GM08714 (cell line): ENCODE measurements around the gene ZNF496.
"Not testable (repeated sequence)": the region's sequence is repeated elsewhere in the genome, so short reads cannot be mapped to it uniquely, and the experiment has no call there.

Experiments used
- H3K4me3 ChIP-seq: fragments of 200-500 bp; sonication (Bioruptor generic); 2 replicates; pipeline ENCODE4 v1.5.1; 2014; ENCODE audit warnings: mild to moderate bottlenecking, low read length, inconsistent platforms
- ZNF274 ChIP-seq: IDR thresholded peaks from 2 replicates; pipeline ENCODE4 v1.6.1; 2012; ENCODE audit warnings: mild to moderate bottlenecking, low read depth, low read length

Gene ZNF496

GRCh38 chr1:247365023-247365422 lies 33.4 kb upstream of the ZNF496 start:
- no peak for TF ChIP-seq ZNF274
- no peak overlapping the region for H3K4me3 ChIP-seq

DNA sequence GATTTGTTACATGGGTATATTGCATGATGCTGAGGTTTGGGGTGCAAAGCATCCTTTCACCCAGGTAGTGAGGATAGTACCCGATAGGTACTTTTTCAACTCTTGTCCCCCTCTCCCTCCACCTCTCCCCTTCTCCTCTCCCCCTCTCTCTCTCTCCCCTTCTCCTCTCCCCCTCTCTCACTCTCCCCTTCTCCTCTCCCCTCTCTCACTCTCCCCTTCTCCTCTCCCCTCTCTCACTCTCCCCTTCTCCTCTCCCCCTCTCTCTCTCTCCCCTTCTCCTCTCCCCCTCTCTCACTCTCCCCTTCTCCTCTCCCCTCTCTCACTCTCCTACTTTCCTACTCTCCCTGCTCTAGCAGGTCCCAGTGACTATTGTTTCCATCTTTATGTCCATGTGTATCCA lies 31.3 kb upstream of the ZNF496 start:
- not testable (repeated sequence) for H3K4me3 ChIP-seq

DNA sequence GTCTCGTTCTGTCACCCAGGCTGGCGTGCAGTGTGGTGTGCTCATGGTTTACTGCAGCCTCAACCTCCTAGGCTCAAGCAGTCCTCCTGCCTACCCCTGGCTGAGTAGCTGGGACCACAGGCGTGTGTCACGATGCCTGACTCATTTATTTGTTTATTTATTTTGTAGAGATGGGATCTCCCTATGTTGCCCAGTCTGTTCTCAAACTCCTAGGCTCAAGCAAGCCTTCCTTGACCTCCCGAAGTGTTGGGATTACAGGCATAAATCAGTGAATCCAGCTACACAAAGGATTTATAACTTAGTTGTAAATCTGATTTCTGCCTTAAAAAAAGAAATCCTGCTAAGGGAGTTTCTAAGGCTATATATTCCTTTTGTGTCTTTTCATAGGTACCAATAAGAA lies 30.5 kb upstream of the ZNF496 start:
- no peak for TF ChIP-seq ZNF274
- H3K4me3 ChIP-seq, result no peak overlapping the region

GRCh38 chr1:247360991-247361731 lies 29.5 kb upstream of the ZNF496 start:
- H3K4me3 ChIP-seq, result no peak overlapping the region
- no peak for TF ChIP-seq ZNF274

GRCh38 chr1:247360116-247360898 lies 28.6 kb upstream of the ZNF496 start:
- H3K4me3 ChIP-seq, result no peak overlapping the region; the same call in 1 of the 2 replicates
- no peak for TF ChIP-seq ZNF274

DNA sequence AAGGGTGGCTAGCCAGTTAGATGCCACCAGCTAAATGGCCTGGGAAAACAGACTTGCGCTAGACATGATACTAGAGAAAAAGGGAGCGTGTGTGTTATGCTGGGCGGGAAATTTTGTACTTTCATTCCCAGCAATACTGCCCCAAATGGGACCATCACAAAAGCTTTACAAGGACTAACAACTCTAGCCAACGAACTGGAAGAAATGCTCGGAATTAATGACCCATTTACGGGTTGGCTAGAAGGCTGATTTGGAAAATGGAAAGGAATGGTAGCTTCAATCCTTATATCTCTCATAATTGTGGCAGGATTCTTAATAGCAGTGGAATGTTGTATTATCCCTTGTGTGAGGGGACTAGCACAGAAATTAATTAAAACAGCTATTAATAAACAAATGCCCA lies 27.9 kb upstream of the ZNF496 start:
- TF ChIP-seq ZNF274, result no peak
- H3K4me3 ChIP-seq, result no peak overlapping the region

DNA sequence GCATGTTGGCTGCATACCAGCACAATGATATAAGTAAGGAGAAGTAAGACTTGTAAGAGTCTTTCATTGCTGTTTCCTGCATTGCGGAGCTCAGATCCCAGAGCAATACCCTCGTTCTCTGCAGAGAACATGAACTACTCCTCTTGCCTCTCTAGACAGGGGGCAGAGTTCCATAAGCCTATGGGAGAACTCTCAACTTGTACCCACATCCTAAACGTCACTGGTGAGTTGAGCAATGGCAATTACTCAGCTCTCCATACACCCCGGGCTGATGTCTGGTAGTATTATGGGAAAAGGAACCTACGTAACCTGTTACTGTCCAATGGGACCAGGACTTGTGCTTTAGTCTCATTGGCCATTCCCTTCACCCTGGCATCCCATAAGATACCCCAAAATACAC lies 27.3 kb upstream of the ZNF496 start:
- no peak overlapping the region for H3K4me3 ChIP-seq
- no peak for TF ChIP-seq ZNF274

DNA sequence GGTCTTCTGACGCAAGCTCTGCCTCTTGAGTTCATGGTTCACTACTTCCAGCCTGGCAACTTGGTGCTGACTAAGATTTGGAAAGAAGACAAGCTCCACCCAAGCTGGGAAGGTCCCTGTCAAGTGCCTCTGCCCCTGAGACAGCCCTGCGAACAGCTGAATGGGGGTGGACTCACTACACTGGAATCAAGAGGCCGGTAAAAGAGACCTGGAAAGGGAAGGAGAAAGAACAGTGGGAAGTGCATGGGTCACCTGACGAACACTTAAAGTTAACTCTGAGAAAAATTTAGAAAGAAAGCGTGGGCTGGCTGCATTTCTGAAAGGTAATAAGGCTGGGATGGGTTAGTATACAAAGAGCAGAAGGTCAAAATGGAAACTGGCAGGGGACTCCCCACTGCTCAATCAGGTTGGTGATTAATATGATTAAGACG lies 26.1 kb upstream of the ZNF496 start:
- TF ChIP-seq ZNF274, result no peak
- H3K4me3 ChIP-seq, result no peak overlapping the region

DNA sequence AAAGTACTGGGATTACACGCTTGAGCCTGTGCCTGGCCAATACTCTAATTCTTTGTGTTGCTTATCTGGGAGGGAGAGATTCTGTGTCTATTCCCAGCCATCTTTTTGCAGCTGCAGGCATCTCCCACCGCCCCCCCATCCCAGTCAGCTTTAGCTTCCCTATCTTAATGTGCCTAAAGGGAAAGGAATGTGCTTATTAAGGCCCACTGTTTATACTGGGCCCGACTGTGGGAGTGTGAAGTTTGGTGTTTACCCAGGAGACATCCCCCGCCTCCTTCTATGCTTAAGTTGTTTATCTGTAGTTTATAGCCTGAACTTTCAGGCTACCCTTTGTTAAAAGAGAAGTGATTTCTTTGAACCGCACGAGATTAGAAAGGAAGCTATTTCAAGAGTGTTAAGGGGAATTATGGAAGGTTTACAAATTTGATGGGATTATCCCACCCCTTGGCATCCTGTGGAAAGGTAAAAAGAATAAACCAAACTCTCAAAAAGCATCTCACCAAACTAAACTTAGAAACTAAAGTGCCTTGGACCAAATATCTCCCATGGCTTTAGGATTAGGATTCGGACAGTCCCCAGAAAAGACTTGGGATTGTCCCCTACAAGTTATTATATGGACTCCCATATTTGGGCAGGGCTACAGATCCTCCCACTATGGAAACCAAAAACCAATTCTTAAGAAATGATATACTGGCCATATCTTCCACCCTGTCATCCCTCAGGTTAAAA lies 25.5 kb upstream of the ZNF496 start:
- TF ChIP-seq ZNF274, result no peak
- H3K4me3 ChIP-seq, result no peak overlapping the region

DNA sequence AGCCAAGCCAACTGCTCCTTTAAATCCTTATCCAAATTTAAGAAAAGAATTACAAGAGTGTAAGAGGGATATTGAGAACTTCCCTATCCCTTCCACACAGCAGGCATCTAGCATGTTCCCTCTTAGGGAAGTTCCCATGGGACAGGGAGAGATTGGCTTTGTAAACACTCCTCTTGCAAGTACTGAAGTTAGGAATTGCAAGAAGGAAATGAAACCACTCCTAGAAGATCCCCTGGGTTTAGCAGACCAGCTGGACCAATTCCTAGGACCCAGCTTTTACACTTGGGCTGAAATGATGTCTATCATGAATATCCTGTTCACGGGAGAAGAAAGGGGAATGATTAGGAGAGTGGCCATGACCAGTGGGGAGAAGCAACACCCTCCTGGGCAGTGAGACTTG lies 23.5 kb upstream of the ZNF496 start:
- H3K4me3 ChIP-seq, result not testable (repeated sequence)

DNA sequence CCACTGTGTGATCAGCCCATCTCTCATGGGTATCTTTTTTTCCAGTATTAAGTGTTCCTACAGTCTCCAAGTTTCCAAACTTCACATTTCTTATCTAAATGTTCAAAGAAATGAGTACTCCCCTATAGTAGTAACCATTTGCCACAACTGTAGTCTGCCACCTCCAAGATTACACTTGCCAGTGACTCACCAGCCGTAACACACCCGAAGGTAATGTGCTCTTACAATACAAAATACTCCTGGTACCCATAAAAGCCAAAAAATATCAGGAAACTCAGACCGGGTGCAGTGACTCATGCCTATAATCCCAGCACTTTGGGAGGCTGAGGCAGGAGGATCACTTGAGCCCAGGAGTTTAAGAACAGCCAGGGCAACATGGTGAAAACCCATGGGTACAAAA lies 20.5 kb upstream of the ZNF496 start:
- H3K4me3 ChIP-seq, result no peak overlapping the region
- no peak for TF ChIP-seq ZNF274

DNA sequence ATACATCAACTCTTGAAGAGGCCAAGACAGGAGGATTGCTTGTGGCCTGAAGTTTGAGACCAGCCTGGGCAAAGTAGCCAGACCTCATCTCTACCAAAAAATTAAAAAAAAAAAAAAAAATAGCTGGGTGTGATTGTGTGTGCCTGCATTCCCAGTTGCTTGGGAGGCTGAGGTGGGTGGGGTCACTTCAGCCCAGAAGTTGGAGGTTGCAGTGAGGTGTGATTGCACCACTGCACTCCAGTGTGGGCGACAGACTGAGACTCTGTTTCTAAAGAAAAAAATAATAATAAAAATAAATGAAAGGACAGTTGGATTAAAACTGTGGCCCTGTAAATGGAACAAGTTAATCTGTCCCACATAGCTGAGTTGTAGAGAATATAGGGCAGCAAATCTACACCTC lies 18.9 kb upstream of the ZNF496 start:
- no peak for TF ChIP-seq ZNF274

DNA sequence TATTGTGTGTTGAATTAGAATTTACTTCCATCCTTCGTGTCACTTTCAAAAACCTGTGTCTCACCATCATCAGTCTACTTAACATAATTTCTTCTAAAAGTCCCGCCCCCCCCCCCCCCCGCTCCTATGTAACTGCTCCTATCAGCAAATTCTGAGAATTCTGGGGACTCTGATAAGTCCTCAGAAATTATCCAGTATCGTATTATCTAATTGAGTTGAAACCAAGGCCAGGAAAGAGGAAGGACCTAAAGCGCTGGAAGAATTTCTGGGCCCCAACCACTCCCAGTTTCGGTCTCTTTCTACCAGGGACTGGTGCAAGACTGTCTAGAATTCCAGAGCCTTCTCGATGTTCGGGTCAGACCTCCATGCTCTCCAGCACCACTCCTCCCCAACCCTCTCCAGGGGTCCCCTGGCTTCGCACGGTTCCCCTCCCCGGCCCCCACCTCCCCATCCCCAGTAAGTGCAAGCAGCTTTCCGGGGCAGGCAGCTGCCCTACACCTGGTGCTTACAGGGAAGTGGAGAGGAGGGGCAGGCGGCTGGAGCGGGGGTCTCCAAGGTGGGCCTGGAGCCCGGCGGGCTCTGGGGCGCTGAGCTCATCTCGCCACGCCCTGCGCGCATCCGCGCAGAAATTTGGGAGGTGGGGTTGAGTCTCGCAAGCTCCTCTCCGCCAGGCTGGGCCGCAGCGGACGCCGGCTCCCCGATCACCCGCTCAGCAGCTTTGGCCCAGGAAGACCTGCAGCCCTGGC lies 16.0 kb upstream of the ZNF496 start:
- no peak for TF ChIP-seq ZNF274
- no peak overlapping the region for H3K4me3 ChIP-seq

More for the DNA sequence above, 18.9 kb upstream of the ZNF496 start:
- no peak overlapping the region for H3K4me3 ChIP-seq

- no peak overlapping the region for H3K4me3 ChIP-seq
- TF ChIP-seq ZNF274, result no peak
Measured at GRCh38 chr1:247345881-247346280, 14.2 kb upstream of the ZNF496 start.
